ACHN (cell line): ENCODE data around the gene BBLN.
"Not testable (repeated sequence)": the region's sequence is repeated elsewhere in the genome, so short reads cannot be mapped to it uniquely, and the experiment has no call there.

Source experiments
- DNase-seq: peaks from one replicate; pipeline ENCODE4 v3.0.0-alpha.2; 2015
- in situ Hi-C: cut with HindIII; loops from 2 replicates; pipeline ENCODE4 v1.10.0; 2017; ENCODE audit warnings: low sequenced_read_pairs, low pct_ligation_motif_present, low pct_unique_long_range_greater_than_20kb

BBLN gene

GRCh38 chr9:128159784-128160602 is at the start of gene BBLN:
BBLN (plus strand) TSS chr9:128160265; CDS start chr9:128160408, 143 bp downstream.
- peak; percentile 89 for DNase-seq
- in situ Hi-C loops: no loop called here

GRCh38 chr9:128111726-128112125 is 48.3 kb upstream of the BBLN start:
- in situ Hi-C loops: not testable (repeated sequence)

GRCh38 chr9:128113526-128114325 is 46.3 kb upstream of the BBLN start:
- in situ Hi-C loops: no loop called here
- no peak for DNase-seq

More at GRCh38 chr9:128111726-128112125, 48.3 kb upstream of the BBLN start:
- DNase-seq: not testable (repeated sequence)

- in situ Hi-C loops: no loop called here
- no peak for DNase-seq
These were observed 45.5 kb upstream of the BBLN start for GRCh38 chr9:128114326-128115186.

- DNase-seq: no peak
- in situ Hi-C loops: no loop called here
These were observed 44.6 kb upstream of the BBLN start for GRCh38 chr9:128115187-128116103.

GRCh38 chr9:128116104-128117083 is 43.7 kb upstream of the BBLN start:
- DNase-seq: no peak
- in situ Hi-C loops: no loop called here

GRCh38 chr9:128117613-128118471 is 42.2 kb upstream of the BBLN start:
- in situ Hi-C loops: no loop called here

GRCh38 chr9:128118472-128118857 is 41.6 kb upstream of the BBLN start:
- in situ Hi-C loops: no loop called here
- no peak for DNase-seq

More at GRCh38 chr9:128117613-128118471, 42.2 kb upstream of the BBLN start:
- DNase-seq: peak; percentile 82

- in situ Hi-C loops: no loop called here
These were observed 40.9 kb upstream of the BBLN start for GRCh38 chr9:128118971-128119665.

GRCh38 chr9:128120061-128120740 is 39.9 kb upstream of the BBLN start:
- in situ Hi-C loops: no loop called here
- DNase-seq: no peak

More at GRCh38 chr9:128118971-128119665, 40.9 kb upstream of the BBLN start:
- DNase-seq: no peak

- in situ Hi-C loops: no loop called here
- no peak for DNase-seq
These were observed 39.2 kb upstream of the BBLN start for GRCh38 chr9:128120741-128121465.

GRCh38 chr9:128121466-128121810 is 38.6 kb upstream of the BBLN start:
- in situ Hi-C loops: no loop called here
- no peak for DNase-seq

- in situ Hi-C loops: no loop called here
These were observed 37.9 kb upstream of the BBLN start for GRCh38 chr9:128121924-128122808.

More at GRCh38 chr9:128121924-128122808, 37.9 kb upstream of the BBLN start:
- DNase-seq: no peak
